Lower lobe of right lung (tissue), 2 donors: ENCODE data around the gene ATXN7L2. TPM values are rescaled to one million over a fixed set of nuclear protein-coding genes. Genes with fewer than 3 reads are reported as not detected.

Experiments
- ATAC-seq, 2 donors: fragments of 200-7000 bp; cut with Tn5 transposase; one replicate each; pipeline ENCODE4 v1.9.1; 2020 to 2022; ENCODE audit warnings: mild to moderate bottlenecking in 2 of 2, moderate library complexity in 2 of 2
- DNase-seq: peaks from one replicate; pipeline ENCODE4 v3.0.0-alpha.2; 2020
- H3K27ac ChIP-seq: fragments of 200-600 bp; one replicate; pipeline ENCODE4 v1.8.0; 2022
- H3K27me3 ChIP-seq: fragments of 200-600 bp; one replicate; pipeline ENCODE4 v1.8.0; 2022; ENCODE audit warnings: low read depth
- H3K36me3 ChIP-seq: fragments of 200-600 bp; one replicate; pipeline ENCODE4 v1.8.0; 2022; ENCODE audit warnings: mild to moderate bottlenecking
- H3K4me1 ChIP-seq: fragments of 200-600 bp; one replicate; pipeline ENCODE4 v1.8.0; 2022
- H3K4me3 ChIP-seq: fragments of 200-600 bp; one replicate; pipeline ENCODE4 v1.8.0; 2022; ENCODE audit warnings: mild to moderate bottlenecking
- H3K9me3 ChIP-seq: fragments of 200-600 bp; one replicate; pipeline ENCODE4 v1.8.0; 2022
- CTCF ChIP-seq: fragments of 200-600 bp; IDR thresholded peaks from one replicate; pipeline ENCODE4 v1.8.0; 2022; ENCODE audit warnings: antibody characterized with exemption, mild to moderate bottlenecking
- intact Hi-C: fragments of 100-400 bp; cut with DNase I; formaldehyde crosslinking; loops from one replicate; pipeline ENCODE4 v1.11.0; 2022
- total RNA-seq: library from RNA; stranded (reverse); fragmentation: NEBNext Ultra II Directional; extraction: Animal tissue kit (Norgen Biotek cat#: 25700); gene quantifications from one replicate; pipeline ENCODE4 v1.2.1, GENCODE V29; 2021
- donor health status: DM: no; HTN: yes; CAD: no; lungs with severe emphysema.

The ATXN7L2 gene
- total RNA-seq, 1 donor from 2014 or later: 3.8 TPM

GRCh38 chr1:109534307-109534858 lies 50.7 kb downstream of the ATXN7L2 start:
- no peaks in the 10 kb centered on the region for H3K36me3 ChIP-seq
- intact Hi-C loops: loop anchor here (5.0 kb wide), 1 partner anchor 37 kb away; no protein-coding TSS in a partner anchor
- H3K27ac ChIP-seq: no peak overlapping the region
- H3K4me3 ChIP-seq: no peak overlapping the region
- TF ChIP-seq CTCF: no peak
- H3K27me3 ChIP-seq: no peaks in the 10 kb centered on the region
- DNase-seq: no peak
- H3K9me3 ChIP-seq: no peaks in the 10 kb centered on the region
- no peak for ATAC-seq
- H3K4me1 ChIP-seq: peaks cover 12% of the 10 kb centered on the region

- Histone ChIP-seq H3K4me1 (peaks cover 12% of the 10 kb centered on the region), H3K4me3 (no peak overlapping the region), H3K9me3 (no peaks in the 10 kb centered on the region), H3K27me3 (no peaks in the 10 kb centered on the region), H3K36me3 (no peaks in the 10 kb centered on the region), H3K27ac (no peak overlapping the region)
- intact Hi-C loops: no loop called here
- ATAC-seq (no peak), DNase-seq (no peak)
- no peak for TF ChIP-seq CTCF
These were observed 51.8 kb downstream of the ATXN7L2 start for GRCh38 chr1:109535481-109535880.

GRCh38 chr1:109535971-109536491 lies 52.3 kb downstream of the ATXN7L2 start:
- Histone ChIP-seq H3K36me3 (no peaks in the 10 kb centered on the region), H3K4me1 (peaks cover 12% of the 10 kb centered on the region), H3K27me3 (no peaks in the 10 kb centered on the region), H3K27ac (no peak overlapping the region), H3K4me3 (no peak overlapping the region), H3K9me3 (no peaks in the 10 kb centered on the region)
- intact Hi-C loops: no loop called here
- DNase-seq (no peak), ATAC-seq (no peak)
- no peak for TF ChIP-seq CTCF

- H3K27me3 ChIP-seq: no peaks in the 10 kb centered on the region
- no peak overlapping the region for H3K4me3 ChIP-seq
- H3K27ac ChIP-seq: no peak overlapping the region
- ATAC-seq: no peak
- H3K4me1 ChIP-seq: peaks cover 5% of the 10 kb centered on the region
- TF ChIP-seq CTCF: no peak
- intact Hi-C loops: no loop called here
- no peaks in the 10 kb centered on the region for H3K9me3 ChIP-seq
- H3K36me3 ChIP-seq: no peaks in the 10 kb centered on the region
- DNase-seq: no peak
These were observed 53.9 kb downstream of the ATXN7L2 start for GRCh38 chr1:109537450-109538178.

- TF ChIP-seq CTCF: no peak
- no peaks in the 10 kb centered on the region for H3K9me3 ChIP-seq
- intact Hi-C loops: no loop called here
- no peak overlapping the region for H3K4me3 ChIP-seq
- H3K27ac ChIP-seq: no peak overlapping the region
- H3K36me3 ChIP-seq: no peaks in the 10 kb centered on the region
- no peak for ATAC-seq
- DNase-seq: no peak
- no peaks in the 10 kb centered on the region for H3K27me3 ChIP-seq
- H3K4me1 ChIP-seq: no peaks in the 10 kb centered on the region
These were observed 55.3 kb downstream of the ATXN7L2 start for GRCh38 chr1:109538827-109539555.
